MM.1S (cell line): ENCODE measurements around the gene TOGARAM1.

Experiments
- DNase-seq: peaks from one replicate; pipeline ENCODE4 v3.0.0-alpha.2; 2015
- H2AFZ ChIP-seq: fragments of 300-600 bp; sonication (generic); 2 replicates; pipeline ENCODE4 v1.6.0; 2016; ENCODE audit warnings: antibody characterized with exemption, low read length
- H3F3A ChIP-seq: fragments of 300-600 bp; sonication (generic); 2 replicates; pipeline ENCODE4 v1.6.1; 2016; ENCODE audit warnings: mild to moderate bottlenecking, antibody characterized with exemption, low read length, moderate library complexity, mixed read lengths; ENCODE audit not compliant: insufficient read depth
- H3K27ac ChIP-seq: fragments of 300-600 bp; sonication (generic); 2 replicates; pipeline ENCODE4 v1.5.1; 2016; ENCODE audit warnings: mild to moderate bottlenecking, low read length
- H3K27me3 ChIP-seq: fragments of 300-600 bp; sonication (generic); replicated peaks from 2 replicates; pipeline ENCODE4 v1.6.0; 2016; ENCODE audit warnings: low read length; ENCODE audit not compliant: insufficient read depth
- H3K36me3 ChIP-seq: fragments of 300-600 bp; sonication (generic); replicated peaks from 2 replicates; pipeline ENCODE4 v1.6.1; 2016; ENCODE audit warnings: mild to moderate bottlenecking, low read length, mixed read lengths; ENCODE audit not compliant: insufficient read depth
- H3K4me1 ChIP-seq: fragments of 300-600 bp; sonication (generic); 2 replicates; pipeline ENCODE4 v1.6.1; 2016; ENCODE audit warnings: low read length, mixed read lengths
- H3K4me2 ChIP-seq: fragments of 300-600 bp; sonication (generic); 2 replicates; pipeline ENCODE4 v1.6.0; 2016; ENCODE audit warnings: low read depth, low read length
- H3K4me3 ChIP-seq: fragments of 300-600 bp; sonication (generic); 2 replicates; pipeline ENCODE4 v1.5.1; 2016; ENCODE audit warnings: low read length, mixed read lengths
- H3K79me2 ChIP-seq: fragments of 300-600 bp; sonication (generic); 2 replicates; pipeline ENCODE4 v1.6.1; 2016; ENCODE audit warnings: mixed run types, low read length, mixed read lengths
- H3K9ac ChIP-seq: fragments of 300-600 bp; sonication (generic); 2 replicates; pipeline ENCODE4 v1.6.1; 2016; ENCODE audit warnings: low read length, mixed read lengths
- H3K9me2 ChIP-seq: fragments of 300-600 bp; sonication (generic); replicated peaks from 2 replicates; pipeline ENCODE4 v1.6.1; 2016; ENCODE audit warnings: mild to moderate bottlenecking, low read length, mixed read lengths; ENCODE audit not compliant: insufficient read depth
- H3K9me3 ChIP-seq: fragments of 300-600 bp; sonication (generic); replicated peaks from 2 replicates; pipeline ENCODE4 v1.6.1; 2016; ENCODE audit warnings: mild to moderate bottlenecking, low read length, mixed read lengths; ENCODE audit not compliant: insufficient read depth
- H4K20me1 ChIP-seq: fragments of 300-600 bp; sonication (generic); 2 replicates; pipeline ENCODE4 v1.6.1; 2016; ENCODE audit warnings: mild to moderate bottlenecking, low read length, moderate library complexity, mixed read lengths; ENCODE audit not compliant: insufficient read depth
- EZH2 ChIP-seq: fragments of 300-600 bp; sonication (generic); optimal IDR thresholded peaks from 2 replicates; pipeline ENCODE3; 2017; ENCODE audit warnings: low read depth, mild to moderate bottlenecking, antibody characterized with exemption, low read length, mixed read lengths
- EZH2phosphoT487 ChIP-seq: fragments of 300-600 bp; sonication (generic); IDR thresholded peaks from 2 replicates; pipeline ENCODE4 v1.6.1; 2018; ENCODE audit warnings: antibody characterized with exemption, low read length
- TF ChIP-seq, protein P1 (sequence below): fragments of 300-600 bp; sonication (generic); IDR thresholded peaks from 2 replicates; pipeline ENCODE4 v1.5.1; 2016; ENCODE audit warnings: antibody characterized with exemption, low read length, mixed read lengths

Gene TOGARAM1

GRCh38 chr14:45094275-45094674, 132.3 kb downstream of the TOGARAM1 start:
- no peak overlapping the region for H3K9ac ChIP-seq
- H3F3A ChIP-seq = peaks cover 2% of the 10 kb centered on the region; the same call in 1 of the 2 replicates
- H3K27ac ChIP-seq = no peak overlapping the region
- H3K4me1 ChIP-seq = no peaks in the 10 kb centered on the region
- H3K4me2 ChIP-seq = no peak overlapping the region
- H3K9me2 ChIP-seq = no peaks in the 10 kb centered on the region
- no peaks in the 10 kb centered on the region for H3K27me3 ChIP-seq
- H2AFZ ChIP-seq = no peak overlapping the region
- no peaks in the 10 kb centered on the region for H4K20me1 ChIP-seq
- H3K4me3 ChIP-seq = no peak overlapping the region
- H3K9me3 ChIP-seq = no peaks in the 10 kb centered on the region
- H3K79me2 ChIP-seq = peaks cover 59% of the 10 kb centered on the region
- H3K36me3 ChIP-seq = no peaks in the 10 kb centered on the region
- DNase-seq = no peak
- TF ChIP-seq, protein P1, sequence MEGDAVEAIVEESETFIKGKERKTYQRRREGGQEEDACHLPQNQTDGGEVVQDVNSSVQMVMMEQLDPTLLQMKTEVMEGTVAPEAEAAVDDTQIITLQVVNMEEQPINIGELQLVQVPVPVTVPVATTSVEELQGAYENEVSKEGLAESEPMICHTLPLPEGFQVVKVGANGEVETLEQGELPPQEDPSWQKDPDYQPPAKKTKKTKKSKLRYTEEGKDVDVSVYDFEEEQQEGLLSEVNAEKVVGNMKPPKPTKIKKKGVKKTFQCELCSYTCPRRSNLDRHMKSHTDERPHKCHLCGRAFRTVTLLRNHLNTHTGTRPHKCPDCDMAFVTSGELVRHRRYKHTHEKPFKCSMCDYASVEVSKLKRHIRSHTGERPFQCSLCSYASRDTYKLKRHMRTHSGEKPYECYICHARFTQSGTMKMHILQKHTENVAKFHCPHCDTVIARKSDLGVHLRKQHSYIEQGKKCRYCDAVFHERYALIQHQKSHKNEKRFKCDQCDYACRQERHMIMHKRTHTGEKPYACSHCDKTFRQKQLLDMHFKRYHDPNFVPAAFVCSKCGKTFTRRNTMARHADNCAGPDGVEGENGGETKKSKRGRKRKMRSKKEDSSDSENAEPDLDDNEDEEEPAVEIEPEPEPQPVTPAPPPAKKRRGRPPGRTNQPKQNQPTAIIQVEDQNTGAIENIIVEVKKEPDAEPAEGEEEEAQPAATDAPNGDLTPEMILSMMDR = no peak
- TF ChIP-seq EZH2phosphoT487 (no peak), EZH2 (no peak)

DNA sequence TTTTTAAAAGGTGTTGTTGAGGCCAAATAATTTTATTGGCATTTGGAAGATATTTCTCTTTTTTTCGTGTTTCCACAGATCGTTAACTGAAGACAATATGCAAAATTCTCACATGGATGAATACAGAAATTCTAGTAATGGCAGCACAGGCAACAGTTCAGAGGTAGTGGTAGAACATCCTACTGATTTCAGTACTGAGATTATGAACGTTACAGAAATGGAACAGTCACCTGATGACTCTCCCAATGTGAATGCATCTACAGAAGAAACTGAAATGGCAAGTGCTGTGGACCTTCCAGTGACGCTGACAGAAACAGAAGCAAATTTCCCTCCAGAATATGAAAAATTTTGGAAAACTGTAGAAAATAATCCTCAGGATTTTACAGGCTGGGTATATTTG, 133.2 kb downstream of the TOGARAM1 start:
- no peak for DNase-seq
- H3K9me2 ChIP-seq = no peaks in the 10 kb centered on the region
- H4K20me1 ChIP-seq = no peaks in the 10 kb centered on the region
- no peak overlapping the region for H3K27ac ChIP-seq
- H3K36me3 ChIP-seq = no peaks in the 10 kb centered on the region
- peaks cover 50% of the 10 kb centered on the region for H3K79me2 ChIP-seq
- H3K4me3 ChIP-seq = no peak overlapping the region
- TF ChIP-seq EZH2phosphoT487 = no peak
- no peak overlapping the region for H2AFZ ChIP-seq
- H3K4me1 ChIP-seq = no peaks in the 10 kb centered on the region
- no peaks in the 10 kb centered on the region for H3K27me3 ChIP-seq
- H3K9ac ChIP-seq = no peak overlapping the region
- no peak overlapping the region for H3K4me2 ChIP-seq
- no peaks in the 10 kb centered on the region for H3K9me3 ChIP-seq
- no peaks in the 10 kb centered on the region for H3F3A ChIP-seq

GRCh38 chr14:45096218-45096617, 134.2 kb downstream of the TOGARAM1 start:
- H3K36me3 ChIP-seq = no peaks in the 10 kb centered on the region

DNA sequence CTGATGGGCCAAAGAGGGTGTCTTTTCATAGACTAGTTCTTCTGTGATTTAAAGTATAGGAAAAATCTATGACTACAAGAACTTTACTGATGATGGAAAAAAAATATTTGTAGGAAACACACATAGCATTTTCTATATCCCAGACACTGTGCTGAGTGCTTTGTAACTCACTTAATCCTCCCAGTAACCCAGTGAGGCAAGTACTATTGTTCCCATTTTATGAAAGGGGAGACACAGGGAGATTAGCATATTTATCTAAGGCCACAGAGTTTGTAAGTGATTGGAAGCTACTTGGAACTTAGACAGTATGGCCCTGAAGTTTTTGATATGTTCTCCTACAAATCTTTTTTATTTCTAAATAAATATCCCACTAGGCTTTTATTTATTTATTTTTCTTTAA, 141.8 kb downstream of the TOGARAM1 start:
- Histone ChIP-seq H3K9me2 (no peaks in the 10 kb centered on the region), H4K20me1 (no peaks in the 10 kb centered on the region), H3K4me3 (no peak overlapping the region), H2AFZ (no peak overlapping the region), H3K79me2 (no peaks in the 10 kb centered on the region), H3K9ac (no peak overlapping the region), H3K27ac (no peak overlapping the region), H3F3A (no peaks in the 10 kb centered on the region), H3K27me3 (no peaks in the 10 kb centered on the region), H3K4me1 (no peaks in the 10 kb centered on the region), H3K36me3 (no peaks in the 10 kb centered on the region), H3K9me3 (no peaks in the 10 kb centered on the region), H3K4me2 (no peak overlapping the region)
- TF ChIP-seq EZH2phosphoT487 (no peak), EZH2 (no peak)
- TF ChIP-seq, protein P1 = no peak
- DNase-seq = no peak

More at GRCh38 chr14:45096218-45096617, 134.2 kb downstream of the TOGARAM1 start:
- peaks cover 39% of the 10 kb centered on the region for H3K79me2 ChIP-seq
- no peak for DNase-seq
- H3K9me2 ChIP-seq = no peaks in the 10 kb centered on the region
- no peaks in the 10 kb centered on the region for H4K20me1 ChIP-seq
- H3F3A ChIP-seq = no peaks in the 10 kb centered on the region
- H3K4me1 ChIP-seq = no peaks in the 10 kb centered on the region
- no peak overlapping the region for H3K4me2 ChIP-seq
- no peak overlapping the region for H3K4me3 ChIP-seq
- H3K9ac ChIP-seq = no peak overlapping the region
- H3K9me3 ChIP-seq = no peaks in the 10 kb centered on the region
- no peak overlapping the region for H2AFZ ChIP-seq
- H3K27ac ChIP-seq = no peak overlapping the region
- no peaks in the 10 kb centered on the region for H3K27me3 ChIP-seq
- no peak for TF ChIP-seq EZH2phosphoT487
- TF ChIP-seq, protein P1 = no peak
- TF ChIP-seq EZH2 = no peak
